ENCODE measurements around the gene CLINT1.
"Not testable (repeated sequence)": the region's sequence is repeated elsewhere in the genome, so short reads cannot be mapped to it uniquely, and the experiment has no call there.

The CLINT1 gene

DNA sequence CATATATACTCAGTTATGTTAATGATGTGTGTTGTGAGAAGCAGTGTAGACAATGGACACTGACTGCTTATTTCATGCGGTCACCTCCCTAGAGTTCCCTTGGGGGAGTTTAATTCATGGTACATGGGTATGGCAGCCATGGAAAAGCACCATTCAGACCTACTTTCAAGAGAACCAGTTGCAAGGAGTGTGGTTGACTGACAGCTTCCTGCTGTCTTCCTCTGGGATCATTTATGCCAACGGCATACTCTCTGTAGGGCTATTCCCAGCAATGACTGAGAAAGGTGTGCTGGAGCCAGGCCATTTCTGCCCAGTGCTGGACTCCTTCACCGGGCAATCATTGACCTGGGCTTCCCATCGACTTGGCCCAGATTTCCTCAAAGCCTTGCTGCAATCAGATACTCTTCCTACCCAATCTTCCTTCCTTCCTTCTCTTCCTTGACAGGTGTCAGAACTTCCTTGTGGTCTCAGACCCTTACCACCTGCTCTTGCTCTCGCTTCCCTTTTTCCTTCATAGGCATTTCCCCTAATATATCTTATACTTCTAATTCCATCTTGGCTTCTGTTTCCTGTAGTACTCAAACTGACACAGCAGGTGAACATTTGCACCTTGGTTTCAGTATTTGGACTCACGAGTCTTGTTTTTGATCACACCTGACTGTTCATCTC lies 3.4 kb upstream of the CLINT1 start:
- no peak for DNase-seq (ENCODE audit: low read depth in 1 of 2, low spot score in 1 of 2)

DNA sequence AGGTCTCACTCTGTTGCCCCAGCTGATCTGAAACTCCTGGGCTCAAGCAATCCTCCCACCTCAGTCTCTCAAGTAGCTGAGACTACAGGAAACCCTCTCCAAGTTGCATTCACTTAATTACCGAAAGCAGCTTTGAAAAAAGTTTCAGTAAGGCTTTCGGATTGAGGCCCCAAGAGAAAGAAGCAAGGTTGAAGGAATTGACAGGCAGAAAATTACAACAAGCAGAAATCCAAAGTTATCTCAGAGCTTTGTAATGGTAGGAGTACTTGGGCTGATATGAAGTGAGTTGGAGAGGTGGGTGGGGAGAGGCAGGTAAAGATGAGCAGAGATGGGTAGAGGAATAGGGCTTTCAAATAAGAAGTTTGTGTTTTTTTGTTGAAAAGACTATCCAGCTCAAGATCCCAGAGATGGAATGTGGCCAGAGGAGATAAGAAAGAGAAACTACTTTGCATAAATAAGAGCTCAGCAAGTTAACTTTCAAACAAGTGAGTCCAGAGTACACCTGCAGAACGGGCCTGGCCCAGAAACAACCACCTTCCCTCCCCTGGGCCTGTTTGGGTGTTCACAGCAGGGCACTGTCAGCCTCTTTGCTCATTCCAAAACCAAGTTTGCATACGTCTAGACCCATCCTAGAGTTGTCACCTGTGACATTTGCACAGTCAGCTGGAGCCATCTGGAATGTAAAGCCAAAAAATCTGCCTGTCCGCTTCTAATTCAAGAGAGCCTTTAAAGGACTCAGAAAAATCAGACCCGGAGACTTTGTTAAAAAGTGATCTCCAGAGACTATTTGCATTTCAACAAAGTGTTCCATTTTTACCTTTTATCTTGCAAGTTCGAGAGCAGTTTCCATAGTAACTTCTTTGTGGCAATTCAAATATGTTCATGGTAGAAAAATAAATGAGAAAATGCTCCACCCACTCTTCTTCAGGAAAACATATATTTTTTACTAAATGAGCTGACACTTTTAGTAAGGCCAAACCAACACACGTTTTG lies 2.2 kb upstream of the CLINT1 start:
- no peak for DNase-seq (ENCODE audit: low read depth in 1 of 2, low spot score in 1 of 2)

DNA sequence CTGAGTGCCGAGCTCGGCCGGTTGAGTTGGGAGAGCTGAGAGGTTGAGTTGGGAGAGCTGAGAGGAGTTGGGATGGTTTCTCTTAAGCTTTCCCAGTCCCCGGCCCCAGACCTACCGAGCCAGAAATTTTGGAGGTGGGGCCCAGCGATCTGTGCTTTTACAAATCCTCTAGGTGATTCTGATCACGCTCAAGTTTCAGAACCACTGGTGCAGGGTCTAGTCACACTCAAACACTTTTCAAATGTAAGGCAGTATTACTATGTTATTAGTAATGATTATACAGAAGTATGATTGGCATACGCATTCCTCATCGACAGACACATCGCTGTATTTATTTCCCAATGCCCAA lies 256 bp upstream of the CLINT1 start:
- DNase-seq (ENCODE audit: low read depth in 1 of 2, low spot score in 1 of 2) = no peak

DNA sequence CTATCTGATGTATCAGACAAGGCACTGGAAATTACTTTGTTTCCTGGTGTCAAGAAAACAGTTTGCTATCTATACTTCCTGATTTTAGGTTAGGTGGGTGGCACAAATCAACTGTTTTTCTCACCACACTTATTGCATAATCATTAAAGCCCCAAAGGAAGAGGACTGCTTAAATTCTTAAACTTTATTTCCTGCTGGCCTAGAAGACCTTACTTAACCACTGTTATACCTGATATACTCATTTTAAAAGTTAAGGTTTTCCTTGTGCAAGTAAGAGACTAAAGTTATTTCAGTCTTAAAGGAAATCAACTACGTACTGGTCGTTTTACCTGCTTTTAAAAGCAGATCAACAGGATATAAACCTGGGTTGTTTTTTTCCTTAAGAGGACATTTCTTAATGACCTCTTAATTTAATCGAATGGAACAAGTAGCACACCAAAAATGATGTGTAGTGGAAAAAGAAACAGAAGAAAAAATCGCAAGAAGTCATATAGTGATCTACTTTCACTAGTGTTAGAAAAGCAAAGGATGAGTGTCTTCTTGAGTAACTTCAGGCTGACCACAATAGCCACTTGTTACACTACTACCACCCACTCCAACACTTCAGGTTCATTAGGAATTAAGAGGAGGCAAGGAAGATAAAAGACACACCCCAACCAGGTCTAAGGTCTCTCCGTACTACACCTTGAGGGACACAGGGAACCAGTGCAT lies 974 bp downstream of the CLINT1 start:
- no peak for DNase-seq (ENCODE audit: low read depth in 1 of 2, low spot score in 1 of 2)

DNA sequence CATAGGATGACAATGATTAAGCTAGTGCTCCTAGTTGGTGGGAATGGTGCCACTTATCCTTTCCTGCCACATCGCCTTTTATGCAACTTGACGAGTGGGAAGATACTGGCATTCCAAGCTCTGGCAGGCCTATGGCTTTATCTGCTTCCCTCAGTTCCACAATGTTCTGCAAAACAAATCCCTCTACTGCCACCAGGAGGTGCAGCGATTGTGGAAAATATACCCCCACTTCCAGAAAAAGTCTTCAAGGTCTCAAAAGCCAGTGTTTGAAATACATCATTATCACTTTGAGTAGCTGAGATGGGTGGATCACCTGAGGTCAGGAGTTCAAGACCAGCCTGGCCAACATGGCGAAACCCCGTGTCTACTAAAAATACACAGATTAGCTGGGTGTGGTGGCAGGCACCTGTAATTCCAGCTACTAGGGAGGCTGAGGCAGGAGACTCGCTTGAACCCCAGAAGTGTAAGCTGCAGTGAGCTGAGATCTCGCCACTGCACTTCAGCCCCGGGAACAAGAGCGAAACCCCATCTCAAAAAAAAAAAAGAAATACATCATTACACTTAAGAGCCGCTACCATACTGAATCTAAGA lies 3.4 kb downstream of the CLINT1 start:
- no peak for DNase-seq (ENCODE audit: low read depth in 1 of 2, low spot score in 1 of 2)

DNA sequence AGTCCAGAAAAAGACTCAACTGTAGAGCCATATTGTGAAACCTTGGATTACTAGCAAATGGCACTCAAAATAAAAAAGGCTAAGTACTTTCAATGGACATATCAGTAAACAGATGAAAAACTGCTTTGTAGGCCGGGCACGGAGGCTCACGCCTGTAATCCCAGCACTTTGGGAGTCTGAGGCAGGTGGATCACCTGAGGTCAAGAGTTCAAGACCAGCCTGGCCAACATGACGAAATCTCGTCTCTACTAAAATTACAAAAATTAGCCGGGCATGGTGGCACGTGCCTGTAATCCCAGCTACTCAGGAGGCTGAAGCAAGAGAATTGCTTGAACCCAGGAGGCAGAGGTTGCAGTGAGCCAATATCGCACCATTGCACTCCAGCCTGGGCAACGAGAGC lies 5.6 kb downstream of the CLINT1 start:
- not testable (repeated sequence) for DNase-seq (ENCODE audit: low read depth in 1 of 2, low spot score in 1 of 2)

DNA sequence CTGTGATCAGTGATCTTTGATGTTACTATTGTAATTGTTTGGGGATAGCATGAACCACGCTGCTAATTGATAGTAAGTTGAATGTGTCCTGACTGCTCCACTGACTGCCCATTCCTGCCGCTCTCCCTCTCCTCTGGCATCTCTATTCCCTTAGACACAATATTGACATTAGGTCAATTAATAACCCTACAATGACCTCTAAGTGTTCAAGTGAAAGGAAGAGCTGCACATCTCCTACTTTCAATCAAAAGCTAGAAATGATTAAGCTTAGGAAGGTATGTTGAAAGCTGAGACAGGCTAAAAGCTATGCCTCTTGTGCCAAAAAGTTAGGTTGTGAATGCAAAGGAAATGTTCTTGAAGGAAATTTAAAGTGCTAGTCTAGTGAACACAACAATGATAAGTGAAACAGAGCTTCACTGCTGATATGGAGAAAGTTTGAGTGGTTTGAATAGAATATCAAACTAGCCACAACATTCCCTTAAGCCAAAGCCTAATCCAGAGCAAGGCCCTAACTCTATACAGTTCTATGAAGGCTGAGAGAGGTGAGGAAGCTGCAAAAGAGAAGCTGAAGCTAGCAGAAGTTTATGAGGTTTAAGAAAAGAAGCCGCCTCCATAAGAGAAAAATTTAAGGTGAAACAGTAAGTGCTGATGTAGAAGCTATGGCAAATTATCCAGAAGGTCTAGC lies 12.9 kb downstream of the CLINT1 start:
- DNase-seq (ENCODE audit: low read depth in 1 of 2, low spot score in 1 of 2) = no peak

DNA sequence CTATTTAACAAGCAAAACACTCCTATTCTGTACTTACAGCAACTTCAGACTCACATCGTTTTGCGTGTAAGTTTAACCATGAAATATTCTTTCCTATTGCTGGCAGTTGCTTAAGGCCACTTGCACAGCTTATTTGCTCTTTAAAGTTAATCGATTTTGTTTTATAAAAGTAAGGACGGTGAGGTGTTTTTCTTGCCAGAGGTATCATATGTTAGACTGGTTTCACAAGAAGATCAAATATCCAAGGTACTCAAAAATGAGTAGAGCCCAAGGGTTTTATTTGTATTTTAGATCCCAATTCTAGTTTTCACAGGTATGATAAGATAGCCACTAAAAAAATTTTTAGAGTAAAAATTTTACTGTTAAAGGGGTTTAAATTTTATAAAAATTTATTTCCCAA lies 16.2 kb downstream of the CLINT1 start:
- DNase-seq (ENCODE audit: low read depth in 1 of 2, low spot score in 1 of 2) = no peak

DNA sequence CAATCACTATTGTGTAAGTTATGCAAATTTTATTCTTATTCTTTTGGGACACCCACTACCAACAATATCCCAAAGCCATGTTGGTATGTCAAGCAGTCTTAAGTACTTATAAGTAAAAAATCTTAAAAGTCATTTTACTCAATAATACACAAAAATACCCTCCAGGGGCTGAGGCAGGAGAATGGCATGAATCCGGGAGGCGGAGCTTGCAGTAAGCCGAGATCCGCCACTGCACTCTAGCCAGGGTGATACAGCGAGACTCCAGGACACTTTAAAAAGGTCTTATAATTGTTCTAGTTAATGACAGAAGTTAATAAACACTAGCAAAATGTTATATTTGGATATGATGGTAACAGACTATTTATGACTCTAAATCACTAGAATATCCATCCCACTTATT lies 16.8 kb downstream of the CLINT1 start:
- no peak for DNase-seq (ENCODE audit: low read depth in 1 of 2, low spot score in 1 of 2)

DNA sequence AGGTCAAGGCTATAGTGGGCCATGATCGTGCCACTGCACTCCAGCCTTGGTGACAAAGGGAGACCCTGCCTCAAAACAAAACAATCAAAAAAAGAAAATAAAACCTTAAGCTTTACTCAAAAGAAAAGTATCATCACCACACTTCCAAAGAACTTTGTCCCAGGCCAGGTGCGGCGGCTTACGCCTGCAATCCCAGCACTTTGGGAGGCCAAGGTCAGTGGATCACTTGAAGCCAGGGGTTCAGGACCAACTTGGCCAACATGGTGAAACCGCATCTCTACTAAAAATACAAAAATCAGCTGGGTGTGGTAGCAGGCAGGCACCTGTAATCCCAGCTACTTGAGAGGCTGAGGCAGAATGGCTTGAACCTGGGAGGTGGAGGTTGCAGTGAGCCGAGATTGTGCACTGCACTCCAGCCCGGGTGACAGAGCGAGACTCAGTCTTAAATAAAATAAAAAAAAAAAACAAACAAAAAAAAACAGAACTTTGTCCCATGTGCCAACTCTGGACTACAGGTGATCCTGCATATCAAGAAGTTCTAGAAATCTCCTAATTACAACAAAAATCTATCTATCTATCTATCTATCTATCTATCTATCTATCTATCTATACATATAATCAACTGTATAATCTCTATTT lies 19.7 kb downstream of the CLINT1 start:
- DNase-seq (ENCODE audit: low read depth in 1 of 2, low spot score in 1 of 2) = no peak

DNA sequence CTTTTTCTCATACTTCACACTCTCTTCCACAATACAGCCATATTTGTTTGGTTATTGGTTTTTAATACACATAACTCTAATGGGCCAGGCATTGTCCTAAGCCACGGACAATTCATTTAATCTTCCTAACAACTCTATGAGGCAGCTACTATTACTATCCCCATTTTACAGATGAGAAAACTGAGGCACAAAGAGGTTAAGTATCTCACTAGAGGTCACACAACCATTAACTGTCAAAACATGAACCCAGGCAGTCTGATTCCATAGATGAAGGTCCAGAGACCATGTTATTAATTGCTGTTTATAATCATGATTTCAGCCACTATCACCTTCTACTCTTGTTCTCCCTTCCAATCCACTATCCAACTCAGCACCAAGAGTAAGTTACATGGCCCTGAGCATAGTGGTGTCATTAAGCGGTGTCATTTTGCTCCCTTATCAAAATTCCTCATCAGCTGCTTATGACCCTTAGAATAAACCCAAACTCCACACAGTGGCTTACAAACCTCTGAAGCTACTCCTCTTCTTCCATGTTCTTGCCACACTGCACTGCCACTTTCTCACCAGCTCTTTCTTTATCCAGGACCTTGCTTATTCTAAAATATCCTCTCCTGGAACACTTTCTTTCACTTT lies 22.7 kb downstream of the CLINT1 start:
- no peak for DNase-seq (ENCODE audit: low read depth in 1 of 2, low spot score in 1 of 2)

DNA sequence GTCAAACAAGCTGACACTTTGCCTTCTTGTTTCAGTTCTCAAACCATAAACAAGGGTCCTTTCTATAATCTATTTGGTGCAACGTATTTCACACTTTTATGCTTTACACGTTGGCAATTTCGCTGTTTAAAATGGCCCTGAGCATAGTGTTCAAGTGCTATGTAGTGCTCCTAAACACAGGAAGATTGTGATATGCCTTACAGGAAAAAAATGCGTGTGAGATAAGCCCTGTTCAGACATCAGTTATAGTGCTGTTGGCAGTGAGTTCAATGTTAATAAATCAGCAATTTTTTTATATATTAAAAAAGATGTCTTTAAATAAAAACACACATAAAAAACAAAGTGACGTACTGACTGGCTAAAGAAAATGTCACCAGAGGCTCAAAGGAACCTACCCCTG lies 23.9 kb downstream of the CLINT1 start:
- no peak for DNase-seq (ENCODE audit: low read depth in 1 of 2, low spot score in 1 of 2)

DNA sequence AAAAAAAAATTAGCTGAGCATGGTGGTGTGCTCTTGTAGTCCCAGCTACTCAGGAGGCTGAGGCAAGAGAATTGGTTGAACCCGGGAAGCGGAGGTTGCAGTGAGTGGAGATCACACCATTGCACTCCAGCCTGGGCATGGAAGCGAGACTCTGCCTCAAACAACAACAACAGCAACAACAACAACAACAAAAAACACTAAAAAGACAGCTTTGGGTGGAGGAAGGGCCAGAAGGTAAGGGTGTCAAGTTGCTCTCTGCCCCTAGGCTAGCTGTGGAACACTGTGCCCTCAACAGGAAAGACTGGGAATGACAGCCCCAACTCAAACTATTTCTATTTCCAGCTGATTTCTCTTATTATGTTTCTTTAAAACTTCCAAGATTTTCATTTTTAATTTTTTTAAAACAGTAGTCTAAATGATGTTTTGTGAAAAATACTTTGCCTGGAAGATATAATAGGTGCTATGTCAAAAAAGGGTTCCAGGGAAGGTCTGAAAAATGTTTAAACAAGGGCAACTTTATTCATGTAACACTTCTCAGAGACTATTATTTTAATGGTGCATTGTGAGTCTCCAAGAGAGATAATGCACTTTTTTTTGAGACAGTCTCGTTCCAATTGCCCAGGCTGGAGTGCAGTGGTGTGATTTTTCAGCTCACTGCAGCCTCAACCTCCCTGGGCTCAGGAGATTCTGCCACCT lies 29.9 kb downstream of the CLINT1 start:
- no peak for DNase-seq (ENCODE audit: low read depth in 1 of 2, low spot score in 1 of 2)

DNA sequence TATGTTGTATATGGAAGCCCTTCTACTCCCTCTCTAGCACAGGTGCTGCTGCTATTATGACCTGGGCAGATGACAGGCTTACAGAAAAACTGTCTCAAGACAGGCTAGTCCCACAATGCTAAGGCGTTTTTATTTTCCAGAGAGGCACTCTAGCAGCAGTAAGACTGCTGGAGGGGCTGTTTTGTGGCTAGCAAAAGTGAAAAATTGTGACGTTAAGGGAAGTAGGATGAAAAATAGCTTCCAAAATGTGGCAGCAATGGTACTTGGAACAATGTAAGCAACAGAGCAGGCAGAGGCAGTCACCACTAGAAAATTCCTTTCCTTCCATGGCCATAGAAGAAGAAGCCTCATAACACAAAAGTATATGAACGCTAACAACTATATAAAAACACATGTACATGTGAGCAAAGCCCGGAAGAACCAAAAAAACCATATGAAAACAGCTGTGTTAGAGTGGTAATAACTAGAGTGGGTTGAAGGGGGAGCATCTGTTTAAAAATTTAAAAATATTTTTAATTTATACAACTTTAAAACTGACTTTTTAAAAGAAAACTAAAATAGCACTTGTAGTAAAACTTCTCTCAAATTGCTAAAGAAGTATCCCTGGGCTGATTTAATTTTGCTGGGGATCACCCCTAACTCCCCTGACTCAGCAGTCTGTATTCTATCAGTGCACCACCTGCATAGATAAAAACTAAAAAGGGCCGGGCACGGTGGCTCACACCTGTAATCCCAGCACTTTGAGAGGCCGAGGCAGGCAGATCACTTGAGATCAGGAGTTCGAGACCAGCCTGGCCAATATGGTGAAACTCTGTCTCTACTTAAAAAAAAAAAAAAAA lies 30.6 kb downstream of the CLINT1 start:
- DNase-seq (ENCODE audit: low read depth in 1 of 2, low spot score in 1 of 2) = no peak

DNA sequence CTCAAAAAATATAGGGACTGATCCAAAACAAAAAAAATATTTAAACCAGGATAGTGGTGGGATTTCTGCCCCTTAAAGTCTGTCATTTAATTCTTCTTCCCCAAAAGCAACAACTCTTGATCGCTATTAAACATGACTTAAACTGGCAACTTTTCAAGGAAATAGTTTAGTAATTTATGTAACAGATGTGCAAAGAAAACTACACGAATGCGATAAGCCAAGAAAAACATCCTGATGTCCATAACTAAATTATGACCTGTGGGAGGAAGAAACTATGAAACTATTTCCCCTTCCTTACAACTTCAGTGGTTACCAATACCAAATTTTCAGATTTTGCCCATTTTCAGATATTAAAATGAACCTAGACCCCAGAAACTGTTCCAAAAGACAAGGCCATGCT lies 31.5 kb downstream of the CLINT1 start:
- no peak for DNase-seq (ENCODE audit: low read depth in 1 of 2, low spot score in 1 of 2)

DNA sequence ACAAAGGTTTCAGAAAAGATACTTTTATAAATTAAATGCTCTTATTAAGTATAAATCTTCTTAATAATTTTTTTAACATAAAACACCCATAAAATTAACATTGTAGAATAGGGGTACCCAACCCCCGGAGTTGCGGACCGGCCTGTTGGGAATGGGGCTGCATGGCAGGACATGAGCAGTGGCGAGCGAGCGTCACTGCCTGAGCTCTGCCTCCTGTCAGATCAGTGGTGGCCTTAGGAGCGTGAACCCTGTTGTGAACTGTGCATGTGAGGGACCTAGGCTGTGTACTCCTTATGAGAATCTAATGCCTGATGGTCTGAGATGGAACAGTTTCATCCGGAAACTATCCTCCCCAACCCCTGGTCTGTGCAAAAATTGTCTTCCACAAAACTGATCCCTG lies 35.3 kb downstream of the CLINT1 start:
- DNase-seq (ENCODE audit: low read depth in 1 of 2, low spot score in 1 of 2) = no peak

DNA sequence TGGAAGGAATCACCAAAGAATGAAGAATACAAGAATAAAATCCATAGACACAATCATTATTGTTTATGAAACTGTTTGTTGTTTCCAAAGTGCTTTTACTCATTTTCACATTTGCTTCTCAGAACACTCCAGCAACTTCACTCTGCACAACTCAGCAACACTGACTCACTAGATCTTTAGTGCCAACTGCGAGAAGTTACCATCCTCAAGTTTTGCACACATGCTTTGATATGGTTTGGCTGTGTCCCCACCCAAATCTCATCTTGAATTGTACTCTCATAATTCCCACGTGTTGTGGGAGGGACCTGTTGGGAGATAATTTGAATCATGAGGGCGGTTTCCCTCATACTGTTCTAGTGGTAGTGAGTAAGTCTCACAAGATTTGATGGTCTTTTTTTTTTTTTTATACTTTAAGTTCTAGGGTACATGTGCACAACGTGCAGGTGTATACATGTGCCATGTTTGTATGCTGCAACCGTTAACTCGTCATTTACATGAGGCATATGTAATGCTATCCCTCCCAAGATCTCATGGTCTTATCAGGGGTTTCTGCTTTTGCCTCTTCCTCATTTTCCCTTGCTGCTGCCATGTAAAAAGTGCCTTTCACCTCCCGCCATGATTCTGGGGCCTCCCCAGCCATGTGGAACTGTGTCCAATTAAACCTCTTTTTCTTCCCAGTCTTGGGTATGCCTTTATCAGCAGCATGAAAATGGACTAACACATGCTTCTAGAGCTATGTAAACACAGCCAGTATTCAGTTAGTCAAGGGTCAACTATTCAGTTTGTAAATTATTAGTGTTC lies 36.9 kb downstream of the CLINT1 start:
- no peak for DNase-seq (ENCODE audit: low read depth in 1 of 2, low spot score in 1 of 2)

DNA sequence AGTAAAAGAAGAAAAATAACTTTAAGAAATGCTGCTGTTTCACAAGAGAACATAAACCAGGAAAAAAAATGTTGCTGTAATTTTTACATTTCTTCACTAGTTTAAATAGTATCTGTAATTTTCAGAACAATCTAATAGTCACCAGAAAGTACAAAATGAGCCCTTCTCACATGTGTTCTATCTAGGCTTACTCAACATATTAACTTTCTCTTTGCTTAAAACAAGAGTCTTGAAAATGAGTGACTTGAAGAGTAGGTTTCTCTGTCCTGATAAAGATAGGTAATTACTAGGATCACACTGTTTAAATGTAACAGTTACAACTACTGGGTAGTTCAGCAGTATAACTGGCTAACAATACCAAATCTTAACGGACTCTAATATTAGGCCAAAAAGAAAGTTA lies 37.5 kb downstream of the CLINT1 start:
- DNase-seq (ENCODE audit: low read depth in 1 of 2, low spot score in 1 of 2) = no peak

Measured in stimulated activated CD4-positive, alpha-beta T cell treated with anti-CD3 and anti-CD28 coated beads, Interleukin-15, amount 100 ng/mL, for 1 hour (primary cell).